ENCODE results near the gene APLP1. TPM values are rescaled to one million over a fixed set of nuclear protein-coding genes. Genes with fewer than 3 reads are reported as not detected.

The APLP1 gene
- total RNA-seq, 2 donors from 2014 or later, result 3.6 to 38.0 TPM

GRCh38 chr19:35899547-35900214, 31.3 kb downstream of the APLP1 start:
- DNase-seq (ENCODE audit: low spot score), result peak; percentile 75
- intact Hi-C loops (cut with DNase I), result loop anchor here (1.0 kb wide), 1 partner anchor 32 kb away; no protein-coding TSS in a partner anchor
- Histone ChIP-seq H3K36me3 (no peaks in the 10 kb centered on the region), H3K27me3 (replicated peaks; ENCODE audit: insufficient read depth) (no peaks in the 10 kb centered on the region), H3K27ac (peak overlapping the region; percentile 79 to 87), H3K4me1 (replicated peaks) (no peaks in the 10 kb centered on the region), H3K9me3 (no peaks in the 10 kb centered on the region), H3K4me3 (peak overlapping the region; percentile 50)
- under 1% methylated on average over 43 of the region's 43 CpGs for WGBS
- TF ChIP-seq POLR2AphosphoS5 (IDR thresholded peaks at IDR 0.05) (peak; percentile 82), POLR2A (IDR thresholded peaks at IDR 0.05) (peak; percentile 69)
- TF ChIP-seq, protein P1, sequence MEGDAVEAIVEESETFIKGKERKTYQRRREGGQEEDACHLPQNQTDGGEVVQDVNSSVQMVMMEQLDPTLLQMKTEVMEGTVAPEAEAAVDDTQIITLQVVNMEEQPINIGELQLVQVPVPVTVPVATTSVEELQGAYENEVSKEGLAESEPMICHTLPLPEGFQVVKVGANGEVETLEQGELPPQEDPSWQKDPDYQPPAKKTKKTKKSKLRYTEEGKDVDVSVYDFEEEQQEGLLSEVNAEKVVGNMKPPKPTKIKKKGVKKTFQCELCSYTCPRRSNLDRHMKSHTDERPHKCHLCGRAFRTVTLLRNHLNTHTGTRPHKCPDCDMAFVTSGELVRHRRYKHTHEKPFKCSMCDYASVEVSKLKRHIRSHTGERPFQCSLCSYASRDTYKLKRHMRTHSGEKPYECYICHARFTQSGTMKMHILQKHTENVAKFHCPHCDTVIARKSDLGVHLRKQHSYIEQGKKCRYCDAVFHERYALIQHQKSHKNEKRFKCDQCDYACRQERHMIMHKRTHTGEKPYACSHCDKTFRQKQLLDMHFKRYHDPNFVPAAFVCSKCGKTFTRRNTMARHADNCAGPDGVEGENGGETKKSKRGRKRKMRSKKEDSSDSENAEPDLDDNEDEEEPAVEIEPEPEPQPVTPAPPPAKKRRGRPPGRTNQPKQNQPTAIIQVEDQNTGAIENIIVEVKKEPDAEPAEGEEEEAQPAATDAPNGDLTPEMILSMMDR (IDR thresholded peaks at IDR 0.05), result no peak

DNA sequence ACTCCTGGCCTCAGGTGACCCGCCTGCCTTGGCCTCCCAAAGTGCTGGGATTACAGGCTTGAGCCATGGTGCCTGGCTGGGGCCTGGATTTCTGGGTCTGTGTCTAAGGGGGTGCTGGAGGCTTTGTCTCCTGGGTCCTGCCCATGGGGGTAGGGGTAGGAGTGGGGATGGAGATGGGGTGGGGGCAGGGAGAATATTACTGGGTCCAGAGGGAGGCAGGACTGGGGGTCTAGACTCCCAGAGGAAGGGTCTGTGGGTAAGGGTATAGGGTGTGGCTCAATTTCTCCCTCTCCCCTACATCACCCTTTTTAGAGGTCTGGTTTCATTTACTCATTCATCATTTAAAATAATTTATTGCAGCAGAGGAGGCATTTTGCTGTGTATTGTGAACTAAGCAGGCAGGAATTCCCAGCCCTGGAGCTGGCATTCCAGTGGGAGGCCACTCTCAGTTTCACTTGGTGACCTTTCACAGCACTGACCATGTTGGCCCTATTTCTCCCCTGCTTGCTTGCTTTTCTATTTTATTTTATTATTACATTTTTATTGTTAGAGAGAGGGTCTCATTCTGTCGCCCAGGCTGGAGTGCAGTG, 32.8 kb downstream of the APLP1 start:
- no peak overlapping the region for H3K4me3 ChIP-seq

GRCh38 chr19:35901854-35902661, 33.7 kb downstream of the APLP1 start, which contains the start of gene HCST:
HCST (plus strand) TSS chr19:35902529; CDS start chr19:35902594, 65 bp downstream.
- H3K27me3 ChIP-seq (replicated peaks; ENCODE audit: insufficient read depth), result no peaks in the 10 kb centered on the region
- H3K4me1 ChIP-seq (replicated peaks), result no peaks in the 10 kb centered on the region
- intact Hi-C loops (cut with DNase I), result no loop called here
- peak within 1 kb of the TSS in 1 of 2 donors; percentile 8 for H3K4me3 ChIP-seq
- H3K9me3 ChIP-seq, result no peaks in the 10 kb centered on the region
- 52% methylated on average over 6 of the region's 6 CpGs for WGBS
- H3K36me3 ChIP-seq, result no peaks in the 10 kb centered on the region
- H3K27ac ChIP-seq, result peak within 1 kb of the TSS; percentile 26 to 33
- no peak for DNase-seq (ENCODE audit: low spot score)
- TF ChIP-seq POLR2AphosphoS5 (IDR thresholded peaks at IDR 0.05), result no peak
- TF ChIP-seq, protein P1 (IDR thresholded peaks at IDR 0.05), result no peak
- TF ChIP-seq POLR2A (IDR thresholded peaks at IDR 0.05), result no peak

More for the DNA sequence above, 32.8 kb downstream of the APLP1 start:
- TF ChIP-seq POLR2A (IDR thresholded peaks at IDR 0.05) (no peak), POLR2AphosphoS5 (IDR thresholded peaks at IDR 0.05) (no peak)
- TF ChIP-seq, protein P1 (IDR thresholded peaks at IDR 0.05), result no peak
- Histone ChIP-seq H3K36me3 (no peaks in the 10 kb centered on the region), H3K27ac (peak overlapping the region; percentile 79 to 87), H3K4me1 (replicated peaks) (no peaks in the 10 kb centered on the region), H3K9me3 (no peaks in the 10 kb centered on the region), H3K27me3 (replicated peaks; ENCODE audit: insufficient read depth) (no peaks in the 10 kb centered on the region)
- no peak for DNase-seq (ENCODE audit: low spot score)
- 79% methylated on average over 2 of the region's 2 CpGs for WGBS
- intact Hi-C loops (cut with DNase I), result no loop called here

- peak overlapping the region in 1 of 2 donors; percentile 8 for H3K4me3 ChIP-seq
- TF ChIP-seq POLR2A (IDR thresholded peaks at IDR 0.05) (no peak), POLR2AphosphoS5 (IDR thresholded peaks at IDR 0.05) (no peak)
- TF ChIP-seq, protein P1 (IDR thresholded peaks at IDR 0.05), result no peak
- no peaks in the 10 kb centered on the region for H3K9me3 ChIP-seq
- WGBS, result 71% methylated on average over 10 of the region's 10 CpGs
- H3K27ac ChIP-seq, result peak overlapping the region; percentile 26 to 33
- intact Hi-C loops (cut with DNase I), result no loop called here
- no peak for DNase-seq (ENCODE audit: low spot score)
- no peaks in the 10 kb centered on the region for H3K4me1 ChIP-seq (replicated peaks)
- H3K36me3 ChIP-seq, result no peaks in the 10 kb centered on the region
- H3K27me3 ChIP-seq (replicated peaks; ENCODE audit: insufficient read depth), result no peaks in the 10 kb centered on the region
Observed at GRCh38 chr19:35902870-35903475, 34.6 kb downstream of the APLP1 start.
